AG04450 (cell line): ENCODE results near the gene VAMP2. TPM values are rescaled to one million over a fixed set of nuclear protein-coding genes. Genes with fewer than 3 reads are reported as not detected.
A peak's percentile ranks its signal among the peaks of the same experiment; 100 is the strongest.
"Not testable (repeated sequence)": the region's sequence is repeated elsewhere in the genome, so short reads cannot be mapped to it uniquely, and the experiment has no call there.

Experiments used
- CTCF ChIA-PET: fragments of 300-600, 350-600 bp; formaldehyde crosslinking; extraction: SDS; loops from one replicate; lab custom pipeline; 2022; ENCODE audit warnings: antibody characterized with exemption, inconsistent platforms; lab: Charles Lee
- POLR2A ChIA-PET: fragments of 350-600 bp; formaldehyde crosslinking; extraction: SDS; loops from one replicate; lab custom pipeline; 2021; ENCODE audit warnings: antibody characterized with exemption, inconsistent platforms; lab: Yijun Ruan, JAX
- DNase-seq: peaks from one replicate; pipeline ENCODE4 v3.0.0-alpha.2; 2011; ENCODE audit warnings: low read depth, low spot score
- H3K27ac ChIP-seq: one replicate; pipeline ENCODE4 v1.5.1; 2012; ENCODE audit warnings: low read depth, low read length, control low read depth
- H3K27me3 ChIP-seq: one replicate; pipeline ENCODE4 v1.6.0; 2012; ENCODE audit warnings: low read length; ENCODE audit not compliant: control insufficient read depth, insufficient read depth
- H3K4me3 ChIP-seq: 2 replicates; pipeline ENCODE4 v1.5.1; 2011; ENCODE audit warnings: mild to moderate bottlenecking, low read depth, low read length, control low read depth
- H3K9me3 ChIP-seq: 2 replicates; pipeline ENCODE4 v1.5.1; 2012; ENCODE audit warnings: low read length; ENCODE audit not compliant: control insufficient read depth, insufficient read depth
- polyA plus RNA-seq: library from polyadenylated mRNA; depleted of rRNA; stranded (reverse); fragments of >200 nt; gene quantifications from 2 replicates; pipeline ENCODE4 v1.2.3, GENCODE V29; 2011
- TF ChIP-seq, protein P1 (sequence below): IDR thresholded peaks from 2 replicates; pipeline ENCODE4 v1.5.1; 2011; ENCODE audit warnings: low read depth, low read length, control low read depth, inconsistent platforms

VAMP2 gene
- polyA plus RNA-seq, 1 experiment: 20.8 TPM

- POLR2A ChIA-PET: no interaction called here
- no peak for DNase-seq
Measured at GRCh38 chr17:8175795-8176196, 13.0 kb upstream of the VAMP2 start.

DNA sequence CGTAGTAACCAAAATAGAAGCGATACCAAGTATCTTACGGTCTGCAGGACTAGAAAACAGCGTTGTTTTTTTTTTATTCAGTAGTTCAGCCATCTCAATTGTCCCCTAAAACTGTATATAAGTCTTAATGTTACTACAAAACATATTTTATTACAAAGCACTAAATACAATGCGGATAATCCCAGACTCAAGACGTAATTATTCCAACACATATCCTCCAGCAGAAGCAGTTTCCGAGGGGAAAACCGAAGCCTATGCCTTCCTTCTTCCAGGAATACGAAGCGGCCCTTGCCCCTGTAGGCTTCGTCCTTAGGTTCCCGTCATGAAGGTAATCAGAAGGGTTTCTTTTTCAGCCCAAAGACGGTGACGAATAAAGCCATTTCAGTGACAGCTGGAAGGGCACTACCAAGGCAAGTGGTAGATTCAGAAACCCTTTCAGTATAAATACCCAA, 11.1 kb upstream of the VAMP2 start:
- no peaks in the 10 kb centered on the region for H3K27me3 ChIP-seq
- H3K9me3 ChIP-seq: no peaks in the 10 kb centered on the region; the same call in 1 of the 2 replicates
- peak overlapping the region; percentile 60 for H3K4me3 ChIP-seq
- ChIA-PET CTCF (interaction anchor here (0.7 to 1.3 kb wide), 2 partner anchors 16 to 55 kb away, joined by 3 read pairs; no protein-coding TSS in a partner anchor), POLR2A (interaction anchor here (0.6 to 1.5 kb wide), 18 partner anchors 10 to 306 kb away, joined by 3 to 25 read pairs (median 4); partner anchors contain the start of genes ALOXE3, AURKB, BORCS6 and CTC1)
- peak overlapping the region; percentile 98 for H3K27ac ChIP-seq
- no peak for DNase-seq
- TF ChIP-seq, protein P1, sequence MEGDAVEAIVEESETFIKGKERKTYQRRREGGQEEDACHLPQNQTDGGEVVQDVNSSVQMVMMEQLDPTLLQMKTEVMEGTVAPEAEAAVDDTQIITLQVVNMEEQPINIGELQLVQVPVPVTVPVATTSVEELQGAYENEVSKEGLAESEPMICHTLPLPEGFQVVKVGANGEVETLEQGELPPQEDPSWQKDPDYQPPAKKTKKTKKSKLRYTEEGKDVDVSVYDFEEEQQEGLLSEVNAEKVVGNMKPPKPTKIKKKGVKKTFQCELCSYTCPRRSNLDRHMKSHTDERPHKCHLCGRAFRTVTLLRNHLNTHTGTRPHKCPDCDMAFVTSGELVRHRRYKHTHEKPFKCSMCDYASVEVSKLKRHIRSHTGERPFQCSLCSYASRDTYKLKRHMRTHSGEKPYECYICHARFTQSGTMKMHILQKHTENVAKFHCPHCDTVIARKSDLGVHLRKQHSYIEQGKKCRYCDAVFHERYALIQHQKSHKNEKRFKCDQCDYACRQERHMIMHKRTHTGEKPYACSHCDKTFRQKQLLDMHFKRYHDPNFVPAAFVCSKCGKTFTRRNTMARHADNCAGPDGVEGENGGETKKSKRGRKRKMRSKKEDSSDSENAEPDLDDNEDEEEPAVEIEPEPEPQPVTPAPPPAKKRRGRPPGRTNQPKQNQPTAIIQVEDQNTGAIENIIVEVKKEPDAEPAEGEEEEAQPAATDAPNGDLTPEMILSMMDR: no peak

More at GRCh38 chr17:8175795-8176196, 13.0 kb upstream of the VAMP2 start:
- no peaks in the 10 kb centered on the region for H3K27me3 ChIP-seq
- peak overlapping the region; percentile 31 for H3K27ac ChIP-seq
- peak overlapping the region; percentile 75 for H3K4me3 ChIP-seq
- no peaks in the 10 kb centered on the region; the same call in 1 of the 2 replicates for H3K9me3 ChIP-seq
- TF ChIP-seq, protein P1: no peak
- CTCF ChIA-PET: interaction anchor here (1.9 kb wide), 1 partner anchor 37 kb away, joined by 6 read pairs; no protein-coding TSS in a partner anchor

DNA sequence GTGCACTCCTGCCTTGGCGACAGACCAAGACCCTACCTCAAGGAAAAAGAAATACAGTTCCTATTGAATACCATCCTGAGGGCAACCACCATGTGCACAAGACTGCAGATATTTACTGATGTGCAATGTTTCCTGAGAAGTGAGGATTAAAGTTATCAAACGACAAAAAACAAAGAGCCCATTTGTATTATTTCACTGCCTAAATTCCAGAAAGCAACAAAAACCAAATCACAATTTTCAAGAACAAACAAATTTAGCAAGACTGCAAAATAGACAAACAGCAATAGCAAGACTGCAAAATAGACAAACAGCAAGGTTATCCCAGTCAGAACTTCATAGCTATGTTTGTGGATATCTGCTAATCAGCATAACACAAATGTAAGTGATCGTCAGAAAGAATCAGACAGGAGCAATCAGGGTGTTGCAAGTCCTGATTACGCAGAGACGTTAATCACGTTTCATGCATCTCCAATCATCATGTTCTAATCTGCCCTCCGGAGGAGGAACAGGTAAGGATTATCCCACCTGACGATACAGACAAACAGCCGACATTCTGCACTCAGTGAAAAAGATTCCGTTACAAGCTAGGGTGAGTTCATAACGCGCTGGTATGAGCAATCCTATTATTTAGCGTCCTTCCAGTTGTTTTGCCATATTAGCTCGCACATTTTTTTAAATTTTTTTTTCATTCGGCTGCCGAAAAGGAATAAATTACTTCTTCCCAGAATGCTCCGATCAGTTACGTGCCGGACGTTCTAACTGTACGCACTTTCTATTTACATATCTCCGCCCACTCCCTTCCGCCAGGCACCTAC, 10.5 kb upstream of the VAMP2 start:
- TF ChIP-seq, protein P1: no peak
- ChIA-PET POLR2A (interaction anchor here (0.6 to 1.5 kb wide), 23 partner anchors 9 to 331 kb away, joined by 3 to 25 read pairs (median 4); partner anchors contain the start of genes ALOXE3, AURKB, BORCS6 and NDEL1), CTCF (interaction anchor here (0.7 to 1.3 kb wide), 2 partner anchors 15 to 54 kb away, joined by 3 read pairs; no protein-coding TSS in a partner anchor)
- peak; percentile 96 for DNase-seq
- Histone ChIP-seq H3K27ac (peak overlapping the region; percentile 98), H3K27me3 (no peaks in the 10 kb centered on the region), H3K4me3 (peak overlapping the region; percentile 60), H3K9me3 (no peaks in the 10 kb centered on the region; the same call in 1 of the 2 replicates)

DNA sequence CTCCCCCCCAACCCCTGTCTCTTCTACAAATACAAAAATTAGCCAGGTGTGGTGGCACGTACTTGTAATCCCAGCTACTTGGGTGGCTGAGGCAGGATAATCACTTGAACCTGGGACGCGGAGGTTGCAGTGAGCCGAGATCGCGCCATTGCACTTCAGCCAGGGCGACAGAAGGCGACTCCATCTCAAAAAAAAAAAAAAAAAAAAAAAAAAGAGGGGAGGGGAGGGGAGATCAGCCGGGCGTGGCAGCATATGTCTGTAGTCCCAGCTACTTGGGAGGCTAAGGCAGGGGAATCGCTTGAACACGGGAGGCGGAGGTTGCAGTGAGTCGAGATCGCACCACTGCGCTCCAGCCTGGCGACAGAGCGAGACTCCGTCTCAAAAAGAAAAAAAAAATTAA, 7.4 kb upstream of the VAMP2 start:
- H3K4me3 ChIP-seq, H3K27ac ChIP-seq, H3K27me3 ChIP-seq, DNase-seq, H3K9me3 ChIP-seq: not testable (repeated sequence)
- POLR2A ChIA-PET: interaction anchor here (0.7 kb wide), 1 partner anchor 40 kb away, joined by 3 read pairs; the partner anchor contains the start of gene AURKB
- CTCF ChIA-PET: interaction anchor here (0.5 to 1.5 kb wide), 2 partner anchors 12 to 52 kb away, joined by 3 to 6 read pairs; partner anchors contain the start of gene ALOXE3

DNA sequence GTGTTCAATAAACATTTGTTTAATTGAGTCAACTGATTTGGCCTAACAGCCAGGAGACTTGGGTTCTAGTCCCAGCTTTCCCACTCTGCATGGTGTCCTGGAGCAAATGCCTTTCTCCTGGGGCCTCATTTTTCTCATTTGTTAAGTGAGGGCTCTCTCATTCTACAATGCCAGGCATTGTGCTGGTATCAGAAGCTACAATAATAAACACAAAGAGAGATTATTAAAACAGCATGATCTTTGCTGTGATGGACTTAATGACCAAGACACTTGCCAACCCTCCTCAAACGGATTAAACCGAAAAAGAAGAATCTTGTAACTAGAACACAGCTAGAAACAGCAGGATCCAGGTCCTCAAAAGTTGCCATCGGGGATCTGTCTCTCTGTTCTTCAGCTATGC, 4.8 kb upstream of the VAMP2 start:
- DNase-seq: no peak
- Histone ChIP-seq H3K9me3 (no peaks in the 10 kb centered on the region; the same call in 1 of the 2 replicates), H3K27me3 (no peaks in the 10 kb centered on the region), H3K4me3 (no peak overlapping the region), H3K27ac (no peak overlapping the region)
- TF ChIP-seq, protein P1: no peak
- CTCF ChIA-PET: interaction anchor here (0.9 kb wide), 1 partner anchor 8 kb away, joined by 3 read pairs; no protein-coding TSS in a partner anchor
- POLR2A ChIA-PET: no interaction called here
